K562 (cell line): ENCODE results near the gene SFSWAP. TPM values are rescaled to one million over a fixed set of nuclear protein-coding genes. Genes with fewer than 3 reads are reported as not detected.

Experiments used
- ATAC-seq: fragments of 200-7000 bp; cut with Tn5 transposase; 3 replicates; pipeline ENCODE4 v1.9.1; 2020; ENCODE audit warnings: moderate library complexity
- BruUV-seq: library from RNA; stranded (reverse); fragments of 400-500 nt; replicated peaks from 2 replicates; lab custom pipeline; 2021; lab: Mats Ljungman, UMichigan
- CTCF ChIA-PET: fragments of 300-600 bp; formaldehyde crosslinking; extraction: SDS; loops from one replicate; lab custom pipeline; 2021; ENCODE audit warnings: low intra/inter-chr PET ratio; lab: Yijun Ruan, JAX
- POLR2A ChIA-PET: fragments of 300-600, 350-650 bp; sonication (Branson Sonifier 250); formaldehyde crosslinking; extraction: SDS; loops from one replicate; lab custom pipeline; 2021; ENCODE audit warnings: antibody characterized with exemption, inconsistent platforms; lab: Yijun Ruan, JAX
- DNase-seq, 4 experiments: peaks; one replicate each; pipeline versions ENCODE4 v3.0.0 to v3.0.0-alpha.2; 2011 to 2018; ENCODE audit warnings: low spot score in 3 of 4, mixed read lengths in 3 of 4; ENCODE audit errors: extremely low read depth in 1 of 4
- FAIRE-seq: peaks from 2 replicates; lab custom pipeline; 2011; peaks lifted over from hg19 to GRCh38; lab: Jason Lieb, UNC
- H2AFZ ChIP-seq: 2 replicates; pipeline ENCODE4 v1.6.0; 2011; ENCODE audit warnings: low read depth, low read length, control low read depth, inconsistent platforms
- H3K27ac ChIP-seq: fragments of 200-600 bp; 3 replicates; pipeline ENCODE4 v1.8.0; 2011; ENCODE audit warnings: low read depth, mild to moderate bottlenecking, control low read depth, inconsistent platforms, low read length, moderate library complexity, mixed read lengths; ENCODE audit errors: extremely low read depth
- H3K27me3 ChIP-seq, 2 experiments: fragments of 300-600 bp in 1 of 2; 2 replicates in 1 of 2; 3 replicates in 1 of 2; pipeline versions ENCODE4 v1.6.0 to v1.8.0; 2011; ENCODE audit warnings: inconsistent platforms in 2 of 2, low read length in 2 of 2, mild to moderate bottlenecking in 1 of 2, mixed read lengths in 1 of 2, moderate library complexity in 1 of 2; ENCODE audit not compliant: control insufficient read depth in 2 of 2, insufficient read depth in 2 of 2
- H3K36me3 ChIP-seq: fragments of 300-600 bp; 3 replicates; pipeline ENCODE4 v1.8.0; 2011; ENCODE audit warnings: mild to moderate bottlenecking, low read length, inconsistent platforms; ENCODE audit not compliant: control insufficient read depth, insufficient read depth
- H3K4me1 ChIP-seq, 2 experiments: fragments of 200-600 bp in 1 of 2; replicated peaks in 1 of 2; 2 replicates in 1 of 2; 3 replicates in 1 of 2; pipeline versions ENCODE4 v1.5.1 to v1.8.0; 2011; ENCODE audit warnings: inconsistent platforms in 2 of 2, low read length in 2 of 2, mild to moderate bottlenecking in 1 of 2, mixed read lengths in 1 of 2, moderate library complexity in 1 of 2; ENCODE audit not compliant: control insufficient read depth in 2 of 2, insufficient read depth in 2 of 2
- H3K4me2 ChIP-seq: 2 replicates; pipeline ENCODE4 v1.6.1; 2011; ENCODE audit warnings: low read length, control low read depth, inconsistent platforms, mixed read lengths; ENCODE audit not compliant: insufficient read depth
- H3K4me3 ChIP-seq: fragments of 200-600 bp; sonication (generic), shearing (Covaris generic); 2 replicates; pipeline ENCODE4 v1.5.1; 2016; ENCODE audit warnings: control low read depth, inconsistent platforms
- H3K79me2 ChIP-seq: fragments of 200-600 bp; 3 replicates; pipeline ENCODE4 v1.8.0; 2011; ENCODE audit warnings: low read length, inconsistent platforms; ENCODE audit not compliant: control insufficient read depth, insufficient read depth
- H3K9ac ChIP-seq, 2 experiments: 2 replicates each; pipeline versions ENCODE4 v1.6.0 to v1.6.1; 2011; ENCODE audit warnings: low read depth in 2 of 2, low read length in 2 of 2, control low read depth in 1 of 2, inconsistent platforms in 1 of 2, mild to moderate bottlenecking in 1 of 2, mixed read lengths in 1 of 2; ENCODE audit not compliant: insufficient read depth in 1 of 2
- H3K9me1 ChIP-seq: one replicate; pipeline ENCODE4 v1.6.0; 2011; ENCODE audit warnings: inconsistent platforms, mild to moderate bottlenecking, low read length, moderate library complexity; ENCODE audit not compliant: control insufficient read depth, insufficient read depth
- H3K9me3 ChIP-seq: replicated peaks from 2 replicates; pipeline ENCODE4 v1.5.1; 2011; ENCODE audit warnings: low read depth, low read length, inconsistent platforms; ENCODE audit not compliant: control insufficient read depth, insufficient read depth
- H4K20me1 ChIP-seq: replicated peaks from 2 replicates; pipeline ENCODE4 v1.6.1; 2011; ENCODE audit warnings: low read length, inconsistent platforms, mixed read lengths; ENCODE audit not compliant: control insufficient read depth, insufficient read depth
- CEBPG ChIP-seq, 3 experiments: fragments of 200-800 bp in 1 of 3; sonication (Bioruptor generic) in 1 of 3; sonication (generic) in 1 of 3; formaldehyde crosslinking in 1 of 3; IDR thresholded peaks in 2 of 3; conservative IDR thresholded peaks in 1 of 3; 2 replicates each; pipeline versions ENCODE4 v1.6.1 to v1.8.0; 2016 to 2022; ENCODE audit warnings: missing compliant biosample characterization in 2 of 3, missing genetic modification characterization in 2 of 3, mild to moderate bottlenecking in 1 of 3, missing genetic modification reagents in 1 of 3
- CREB1 ChIP-seq, 2 experiments: sonication (generic) in 1 of 2; formaldehyde crosslinking in 1 of 2; IDR thresholded peaks; 2 replicates each; pipeline versions ENCODE4 v1.6.1 to v1.8.0; 2012 to 2022; ENCODE audit warnings: inconsistent platforms in 1 of 2, mild to moderate bottlenecking in 1 of 2, missing genetic modification reagents in 1 of 2, moderate library complexity in 1 of 2
- CTCF ChIP-seq, 3 experiments: IDR thresholded peaks in 2 of 3; conservative IDR thresholded peaks in 1 of 3; 2 replicates each; pipeline ENCODE4 v1.5.1; 2011 to 2012; ENCODE audit warnings: low read length in 3 of 3, mild to moderate bottlenecking in 3 of 3, control low read depth in 2 of 3, improper control_type of control experiment in 1 of 3, inconsistent platforms in 1 of 3, low read depth in 1 of 3, mixed read lengths in 1 of 3, moderate library complexity in 1 of 3; ENCODE audit not compliant: insufficient read depth in 2 of 3
- GATA2 ChIP-seq: sonication (generic); formaldehyde crosslinking; IDR thresholded peaks from 2 replicates; pipeline ENCODE4 v1.4.0; 2020; ENCODE audit warnings: mild to moderate bottlenecking, missing genetic modification reagents
- JUNB ChIP-seq: fragments of 450-650 bp; formaldehyde crosslinking; conservative IDR thresholded peaks from 2 replicates; pipeline ENCODE4 v1.4.0; 2020; ENCODE audit warnings: mild to moderate bottlenecking
- KHSRP ChIP-seq: fragments of 450-650 bp; IDR thresholded peaks from 2 replicates; pipeline ENCODE4 v1.6.1; 2017
- PHF8 ChIP-seq: fragments of 200-600 bp; sonication (generic); IDR thresholded peaks from 2 replicates; pipeline ENCODE4 v1.6.1; 2012; ENCODE audit warnings: mixed run types, mild to moderate bottlenecking, inconsistent platforms, low read length, moderate library complexity, borderline replicate concordance
- POLR2G ChIP-seq: fragments of 200-400 bp; formaldehyde crosslinking; IDR thresholded peaks from 2 replicates; pipeline ENCODE4 v1.6.1; 2017; ENCODE audit warnings: low read depth, mild to moderate bottlenecking, antibody characterized with exemption, low read length, moderate library complexity
- XRCC5 ChIP-seq: fragments of 200-400 bp; formaldehyde crosslinking; IDR thresholded peaks from 2 replicates; pipeline ENCODE4 v1.6.1; 2017; ENCODE audit warnings: low read depth, mild to moderate bottlenecking, low read length
- WGBS: fragments of 100-300 bp; shearing (Covaris generic); methylation state at CpG from one replicate; pipeline ENCODE4 v1.1.6; 2016; ENCODE audit warnings: low coverage, mixed read lengths; ENCODE audit not compliant: insufficient coverage; ENCODE audit errors: missing lambda C conversion rate; 5-methylcytosine and 5-hydroxymethylcytosine counted together
- in situ Hi-C: fragments of 300-500 bp; cut with MboI; formaldehyde crosslinking; loops from 4 replicates; pipeline ENCODE4 v1.15.0; 2018; ENCODE audit warnings: inconsistent platforms, mixed read lengths
- intact Hi-C: fragments of 100-400 bp; cut with micrococcal nuclease; formaldehyde crosslinking; loops from 2 replicates; pipeline ENCODE4 v1.14.2; 2022
- polyA plus RNA-seq, 8 experiments: library from polyadenylated mRNA; depleted of rRNA in 4 of 8; stranded (reverse) in 5 of 8; unstranded in 3 of 8; fragments of >200 nt; fragmentation: Nextera tagmentation in 2 of 8; fragmentation: Illumina TruSeq in 1 of 8; extraction: Ambion mirVana in 2 of 8; extraction: Trizol in 1 of 8; gene quantifications; 2 replicates each; pipeline versions ENCODE4 v1.2.1 to v1.2.3, GENCODE V29; 2011 to 2014; ENCODE audit warnings: inconsistent platforms in 1 of 8, missing spikeins in 1 of 8
- total RNA-seq, 7 experiments: library from RNA; depleted of rRNA in 6 of 7; stranded (reverse); fragments of >200 nt in 6 of 7; fragmentation: Illumina TruSeq in 2 of 7; extraction: Trizol in 2 of 7; gene quantifications; 2 replicates each; pipeline versions ENCODE4 v1.2.1 to v1.2.3, GENCODE V29; 2011 to 2021; ENCODE audit warnings: low replicate concordance in 1 of 7
- TF ChIP-seq, protein P1 (sequence below): conservative IDR thresholded peaks from 2 replicates; pipeline ENCODE4 v1.6.1; 2011; ENCODE audit warnings: low read depth, mild to moderate bottlenecking, low read length; ENCODE audit not compliant: control insufficient read depth

Gene SFSWAP
- total and polyA plus RNA-seq, 9 of the 15 experiments (the other 6 are each of a cell fraction or from before 2014, with no cell fraction given), result 2.4 to 60.4 (median 32.6) TPM

DNA sequence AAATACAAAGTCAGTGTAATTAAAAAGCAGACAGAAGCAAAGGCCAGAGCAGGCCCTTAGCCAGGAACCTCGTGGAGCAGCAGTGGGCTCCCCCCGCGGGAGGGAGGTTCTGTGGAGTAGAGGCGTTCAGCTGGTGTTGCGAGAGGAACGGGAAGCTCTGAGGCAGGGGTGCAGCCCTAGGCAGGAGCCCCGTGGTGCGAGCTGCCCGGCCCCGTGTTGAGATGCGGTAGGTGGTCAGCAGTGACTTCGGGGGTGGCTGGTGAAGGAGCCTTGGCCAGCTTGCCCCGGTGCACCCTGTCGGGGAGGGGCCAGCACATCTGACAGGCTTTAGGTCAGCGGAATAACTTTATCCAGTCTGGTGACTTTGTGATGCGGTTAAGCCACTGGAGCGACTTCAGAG lies 46.2 kb downstream of the SFSWAP start:
- FAIRE-seq (no peak), ATAC-seq (no peak), DNase-seq (no peak)
- no peak overlapping the region for H3K4me3 ChIP-seq
- no peaks in the 10 kb centered on the region for H3K9me3 ChIP-seq
- CTCF ChIA-PET, result no interaction called here
- peaks cover 80% of the 10 kb centered on the region for H3K36me3 ChIP-seq
- H3K27me3 ChIP-seq, result no peaks in the 10 kb centered on the region
- no peak overlapping the region for H3K27ac ChIP-seq
- H4K20me1 ChIP-seq, result no peaks in the 10 kb centered on the region
- H3K4me2 ChIP-seq, result no peak overlapping the region
- no peak overlapping the region for H3K9ac ChIP-seq
- no peaks in the 10 kb centered on the region for H3K79me2 ChIP-seq
- no peak for TF ChIP-seq KHSRP
- TF ChIP-seq XRCC5, result no peak
- no peak for TF ChIP-seq CREB1 (IDR thresholded peaks at IDR 0.05)
- no peak for TF ChIP-seq CREB1 (CRISPR knock-in tag; IDR thresholded peaks at IDR 0.05)
- TF ChIP-seq POLR2G, result 0 out of 2 replicates have a peak, but pooled peaks have one; percentile 19
- in situ Hi-C loops, result no loop called here
- BruUV-seq, result no TSS peak
- H3K4me1 ChIP-seq, result peaks cover 0 to 4% of the 10 kb centered on the region in 2 experiments; a peak in 1 of 5 replicates
- WGBS, result 98% methylated on average over 15 of the region's 17 CpGs
- intact Hi-C loops, result no loop called here
- POLR2A ChIA-PET, result interaction anchor here (0.6 kb wide), 1 partner anchor 32 kb away, joined by 3 read pairs; no protein-coding TSS in a partner anchor
- no peak overlapping the region for H2AFZ ChIP-seq
- H3K9me1 ChIP-seq, result no peaks in the 10 kb centered on the region

GRCh38 chr12:131758016-131758739 lies 47.3 kb downstream of the SFSWAP start:
- Histone ChIP-seq H3K4me1 (peaks cover 0 to under 1% of the 10 kb centered on the region in 2 experiments; a peak in 1 of 5 replicates), H3K9me1 (no peaks in the 10 kb centered on the region), H3K9me3 (no peaks in the 10 kb centered on the region), H3K79me2 (no peaks in the 10 kb centered on the region), H3K9ac (no peak overlapping the region), H3K4me2 (no peak overlapping the region), H4K20me1 (no peaks in the 10 kb centered on the region), H3K36me3 (peaks cover 77% of the 10 kb centered on the region), H3K4me3 (no peak overlapping the region), H3K27me3 (no peaks in the 10 kb centered on the region), H2AFZ (no peak overlapping the region), H3K27ac (no peak overlapping the region)
- 98% methylated on average over 11 of the region's 11 CpGs for WGBS
- CTCF ChIA-PET, result no interaction called here
- DNase-seq, result no peak
- ATAC-seq, result no peak
- no peak for FAIRE-seq
- no TSS peak for BruUV-seq
- intact Hi-C loops (no loop called here), in situ Hi-C loops (no loop called here)
- POLR2A ChIA-PET, result interaction anchor here (1.0 to 1.4 kb wide), 2 partner anchors 13 to 17 kb away, joined by 3 read pairs; no protein-coding TSS in a partner anchor
- 0 out of 2 replicates have a peak, but pooled peaks have one; percentile 11 for TF ChIP-seq CEBPG (CRISPR knock-in tag; IDR thresholded peaks at IDR 0.05)
- peak in 1 of 2 experiments; percentile 68; a peak in 2 of 4 replicates for TF ChIP-seq CEBPG (tag; conservative IDR thresholded peaks at IDR 0.05 in 1 of 2, IDR thresholded peaks at IDR 0.05 in 1 of 2)
- no peak for TF ChIP-seq PHF8
- no peak for TF ChIP-seq GATA2 (CRISPR knock-in tag)
- TF ChIP-seq, protein P1, sequence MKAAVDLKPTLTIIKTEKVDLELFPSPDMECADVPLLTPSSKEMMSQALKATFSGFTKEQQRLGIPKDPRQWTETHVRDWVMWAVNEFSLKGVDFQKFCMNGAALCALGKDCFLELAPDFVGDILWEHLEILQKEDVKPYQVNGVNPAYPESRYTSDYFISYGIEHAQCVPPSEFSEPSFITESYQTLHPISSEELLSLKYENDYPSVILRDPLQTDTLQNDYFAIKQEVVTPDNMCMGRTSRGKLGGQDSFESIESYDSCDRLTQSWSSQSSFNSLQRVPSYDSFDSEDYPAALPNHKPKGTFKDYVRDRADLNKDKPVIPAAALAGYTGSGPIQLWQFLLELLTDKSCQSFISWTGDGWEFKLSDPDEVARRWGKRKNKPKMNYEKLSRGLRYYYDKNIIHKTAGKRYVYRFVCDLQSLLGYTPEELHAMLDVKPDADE, result no peak
- TF ChIP-seq CTCF (IDR thresholded peaks at IDR 0.05 in 2 of 3, conservative IDR thresholded peaks at IDR 0.05 in 1 of 3; ENCODE audit: insufficient read depth in 2 of 3, low read depth in 1 of 3, low read length in 3 of 3), result no peak
- no peak for TF ChIP-seq JUNB
